DND-41 (cell line): ENCODE measurements around the gene IFNA1.

Experiments used
- ATAC-seq: fragments of 200-7000 bp; cut with Tn5 transposase; 3 replicates; pipeline ENCODE4 v1.9.1; 2021; ENCODE audit warnings: low read depth; ENCODE audit not compliant: insufficient read depth
- DNase-seq: peaks from one replicate; pipeline ENCODE4 v3.0.0-alpha.2; 2020
- H2AFZ ChIP-seq: 2 replicates; pipeline ENCODE4 v1.6.0; 2012; ENCODE audit warnings: low read depth, low read length
- H3K27ac ChIP-seq: 2 replicates; pipeline ENCODE4 v1.5.1; 2012; ENCODE audit warnings: low read length, inconsistent platforms
- H3K27me3 ChIP-seq: fragments of 200-600 bp; sonication (generic); 2 replicates; pipeline ENCODE4 v1.6.0; 2012; ENCODE audit warnings: low read length, mild to moderate bottlenecking, inconsistent platforms; ENCODE audit not compliant: insufficient read depth, poor library complexity
- H3K36me3 ChIP-seq: 2 replicates; pipeline ENCODE4 v1.5.1; 2012; ENCODE audit warnings: low read length, inconsistent platforms; ENCODE audit not compliant: insufficient read depth
- H3K4me1 ChIP-seq: 2 replicates; pipeline ENCODE4 v1.5.1; 2012; ENCODE audit warnings: mild to moderate bottlenecking, low read length; ENCODE audit not compliant: insufficient read depth
- H3K4me2 ChIP-seq: 2 replicates; pipeline ENCODE4 v1.6.0; 2012; ENCODE audit warnings: mild to moderate bottlenecking, moderate library complexity, low read length, inconsistent platforms; ENCODE audit not compliant: insufficient read depth
- H3K4me3 ChIP-seq, 2 experiments: fragments of 200-600 bp in 1 of 2; shearing (Covaris generic) in 1 of 2; 2 replicates each; pipeline ENCODE4 v1.5.1; 2012 to 2016; ENCODE audit warnings: inconsistent platforms in 2 of 2, low read length in 2 of 2, mild to moderate bottlenecking in 2 of 2, low read depth in 1 of 2, moderate library complexity in 1 of 2
- H3K79me2 ChIP-seq: 2 replicates; pipeline ENCODE4 v1.6.0; 2012; ENCODE audit warnings: low read length, inconsistent platforms; ENCODE audit not compliant: insufficient read depth
- H3K9ac ChIP-seq: 2 replicates; pipeline ENCODE4 v1.6.0; 2012; ENCODE audit warnings: low read depth, mild to moderate bottlenecking, inconsistent platforms, low read length, moderate library complexity
- H3K9me3 ChIP-seq: 2 replicates; pipeline ENCODE4 v1.5.1; 2012; ENCODE audit warnings: low read length, moderate library complexity, mild to moderate bottlenecking, inconsistent platforms; ENCODE audit not compliant: insufficient read depth, severe bottlenecking
- H4K20me1 ChIP-seq: 2 replicates; pipeline ENCODE4 v1.6.0; 2012; ENCODE audit warnings: low read length; ENCODE audit not compliant: insufficient read depth
- EZH2 ChIP-seq: IDR thresholded peaks from 3 replicates; pipeline ENCODE4 v1.6.1; 2012; ENCODE audit warnings: borderline replicate concordance, low read depth, mild to moderate bottlenecking, moderate library complexity, low read length, inconsistent platforms; ENCODE audit not compliant: severe bottlenecking
- TF ChIP-seq, protein P1 (sequence below): IDR thresholded peaks from 2 replicates; pipeline ENCODE4 v1.5.1; 2012; ENCODE audit warnings: borderline replicate concordance, low read length, moderate library complexity, mild to moderate bottlenecking; ENCODE audit not compliant: poor library complexity, severe bottlenecking; ENCODE audit errors: extremely low read depth

The IFNA1 gene

DNA sequence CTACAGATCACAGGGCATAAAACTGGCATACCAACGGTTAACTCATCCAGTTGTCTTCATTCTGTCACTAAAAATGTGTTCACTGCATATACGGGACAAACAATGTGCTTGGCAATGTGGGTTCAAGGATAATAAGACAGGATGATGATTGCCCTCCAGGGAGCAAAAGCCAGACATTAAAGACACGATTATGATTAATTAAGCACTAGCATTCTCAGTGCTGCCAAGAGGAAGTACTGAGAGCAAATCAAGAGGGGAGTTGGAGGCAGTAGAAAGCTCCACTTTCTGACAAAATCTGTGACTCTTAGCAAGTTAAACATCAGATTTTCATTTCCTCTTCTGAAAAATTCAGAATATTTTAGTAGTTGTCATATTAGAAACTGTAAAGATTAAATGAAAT, 40.3 kb upstream of the IFNA1 start:
- Histone ChIP-seq H3K4me1 (peaks cover 9% of the 10 kb centered on the region), H3K27ac (no peak overlapping the region), H3K79me2 (no peaks in the 10 kb centered on the region), H3K4me3 (no peak overlapping the region), H3K4me2 (no peak overlapping the region), H3K27me3 (peaks cover 31% of the 10 kb centered on the region), H4K20me1 (no peaks in the 10 kb centered on the region), H2AFZ (no peak overlapping the region; the same call in 1 of the 2 replicates), H3K9ac (no peak overlapping the region), H3K9me3 (no peaks in the 10 kb centered on the region), H3K36me3 (no peaks in the 10 kb centered on the region)
- DNase-seq (no peak), ATAC-seq (no peak)
- TF ChIP-seq EZH2, result no peak
- TF ChIP-seq, protein P1, sequence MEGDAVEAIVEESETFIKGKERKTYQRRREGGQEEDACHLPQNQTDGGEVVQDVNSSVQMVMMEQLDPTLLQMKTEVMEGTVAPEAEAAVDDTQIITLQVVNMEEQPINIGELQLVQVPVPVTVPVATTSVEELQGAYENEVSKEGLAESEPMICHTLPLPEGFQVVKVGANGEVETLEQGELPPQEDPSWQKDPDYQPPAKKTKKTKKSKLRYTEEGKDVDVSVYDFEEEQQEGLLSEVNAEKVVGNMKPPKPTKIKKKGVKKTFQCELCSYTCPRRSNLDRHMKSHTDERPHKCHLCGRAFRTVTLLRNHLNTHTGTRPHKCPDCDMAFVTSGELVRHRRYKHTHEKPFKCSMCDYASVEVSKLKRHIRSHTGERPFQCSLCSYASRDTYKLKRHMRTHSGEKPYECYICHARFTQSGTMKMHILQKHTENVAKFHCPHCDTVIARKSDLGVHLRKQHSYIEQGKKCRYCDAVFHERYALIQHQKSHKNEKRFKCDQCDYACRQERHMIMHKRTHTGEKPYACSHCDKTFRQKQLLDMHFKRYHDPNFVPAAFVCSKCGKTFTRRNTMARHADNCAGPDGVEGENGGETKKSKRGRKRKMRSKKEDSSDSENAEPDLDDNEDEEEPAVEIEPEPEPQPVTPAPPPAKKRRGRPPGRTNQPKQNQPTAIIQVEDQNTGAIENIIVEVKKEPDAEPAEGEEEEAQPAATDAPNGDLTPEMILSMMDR, result no peak

DNA sequence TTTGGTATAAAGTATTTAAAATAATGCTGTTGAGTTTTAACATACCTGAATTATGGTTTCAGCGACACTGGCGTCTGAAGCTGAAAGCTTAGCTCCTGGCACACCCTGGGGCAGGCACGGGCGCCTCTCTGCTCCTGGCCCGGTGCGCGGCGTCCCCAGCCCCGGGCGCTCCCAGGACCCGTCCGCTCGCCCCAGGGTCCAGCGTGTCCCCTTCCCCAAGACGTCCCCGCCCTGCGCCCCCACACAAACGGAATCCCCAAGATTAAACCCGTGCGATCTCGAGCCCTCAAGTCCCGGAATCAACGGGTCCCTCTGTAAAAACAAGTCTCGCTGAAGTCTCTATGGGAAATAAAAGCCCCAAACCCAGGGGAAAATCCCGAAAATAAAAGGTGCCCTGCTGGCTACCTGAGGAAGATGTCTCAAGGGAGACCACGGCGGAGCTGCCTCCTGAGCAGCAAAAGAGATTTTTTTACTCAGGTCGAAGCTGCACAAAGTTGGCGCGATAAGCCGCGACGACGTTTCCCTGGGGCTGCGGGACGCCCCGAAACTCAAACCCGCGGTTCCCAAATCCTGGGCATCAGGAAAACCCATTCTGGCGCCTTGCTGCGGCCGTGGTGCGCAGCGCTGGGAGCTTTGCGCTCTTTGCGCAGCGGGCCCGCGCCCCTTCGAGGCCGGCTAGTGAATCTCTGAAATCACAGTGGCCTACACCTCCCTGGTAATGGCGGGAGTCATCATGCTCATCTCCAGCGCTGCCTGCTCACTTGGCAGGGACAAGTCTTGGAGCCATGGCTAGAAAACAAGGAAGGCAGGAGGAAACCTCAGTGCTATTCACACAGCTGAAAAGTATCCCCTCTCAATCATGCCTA, 37.6 kb upstream of the IFNA1 start:
- DNase-seq (no peak), ATAC-seq (no peak)
- Histone ChIP-seq H3K4me3 (no peak overlapping the region), H3K4me2 (no peak overlapping the region), H2AFZ (no peak overlapping the region), H3K79me2 (no peaks in the 10 kb centered on the region), H3K9ac (no peak overlapping the region), H3K27me3 (peaks cover 6% of the 10 kb centered on the region), H3K36me3 (no peaks in the 10 kb centered on the region), H3K4me1 (no peaks in the 10 kb centered on the region), H3K9me3 (no peaks in the 10 kb centered on the region), H4K20me1 (no peaks in the 10 kb centered on the region), H3K27ac (no peak overlapping the region)
- TF ChIP-seq EZH2, result no peak

DNA sequence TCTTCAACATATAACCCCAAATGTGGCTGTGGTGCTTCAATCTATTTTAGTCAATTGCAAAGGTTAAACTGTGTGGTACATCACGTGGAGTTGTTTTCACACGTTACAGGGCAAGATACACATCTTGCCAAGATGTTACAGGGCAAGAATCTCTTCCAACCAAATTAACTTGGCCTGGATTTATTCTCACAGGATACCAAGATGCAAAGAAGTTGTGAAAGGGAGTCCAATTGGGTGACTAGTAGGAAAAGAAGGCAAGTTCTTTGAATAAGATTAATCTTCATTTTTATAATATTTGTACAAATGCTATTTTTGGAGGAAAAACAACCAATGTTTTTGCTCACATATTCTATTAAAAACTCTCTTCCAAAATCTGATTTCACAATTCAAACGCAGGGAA, 36.1 kb upstream of the IFNA1 start:
- Histone ChIP-seq H3K4me1 (no peaks in the 10 kb centered on the region), H3K9ac (no peak overlapping the region), H3K4me3 (no peak overlapping the region), H3K9me3 (no peaks in the 10 kb centered on the region), H3K27me3 (peaks cover 5% of the 10 kb centered on the region), H2AFZ (no peak overlapping the region), H3K27ac (no peak overlapping the region), H4K20me1 (no peaks in the 10 kb centered on the region), H3K4me2 (no peak overlapping the region), H3K36me3 (no peaks in the 10 kb centered on the region), H3K79me2 (no peaks in the 10 kb centered on the region)
- ATAC-seq (no peak), DNase-seq (no peak)
- no peak for TF ChIP-seq EZH2
- TF ChIP-seq, protein P1, result no peak

DNA sequence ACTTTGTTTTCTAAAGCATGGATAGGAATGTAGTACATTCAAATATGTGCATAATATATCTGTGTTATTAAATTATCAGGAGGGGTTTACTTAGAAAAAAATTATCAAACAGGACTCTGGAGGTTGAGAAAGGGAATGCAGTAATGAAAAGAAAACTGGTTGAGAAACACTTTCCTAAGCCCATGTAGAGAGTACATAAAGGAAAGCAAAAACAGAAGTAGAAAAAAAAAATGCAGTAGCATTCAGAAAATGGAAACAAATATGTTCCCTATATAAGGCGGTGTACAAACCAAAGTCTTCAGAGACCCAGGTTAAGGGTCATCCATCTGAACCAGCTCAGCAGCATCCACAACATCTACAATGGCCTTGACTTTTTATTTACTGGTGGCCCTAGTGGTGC, 31.4 kb upstream of the IFNA1 start, which contains the start of gene IFNA8:
IFNA8 (plus strand) TSS at position 301 of the 400 bp plus-strand sequence; CDS start at position 361, 60 bp downstream.
- H4K20me1 ChIP-seq, result no peaks in the 10 kb centered on the region
- H3K9ac ChIP-seq, result no peak within 1 kb of the TSS
- H3K4me3 ChIP-seq, result no peak within 1 kb of the TSS
- TF ChIP-seq, protein P1, result no peak
- TF ChIP-seq EZH2, result no peak
- H2AFZ ChIP-seq, result no peak within 1 kb of the TSS
- ATAC-seq (no peak), DNase-seq (no peak)
- no peaks in the 10 kb centered on the region for H3K9me3 ChIP-seq
- H3K4me2 ChIP-seq, result no peak within 1 kb of the TSS
- no peaks in the 10 kb centered on the region for H3K4me1 ChIP-seq
- H3K27ac ChIP-seq, result no peak within 1 kb of the TSS
- no peaks in the 10 kb centered on the region for H3K79me2 ChIP-seq
- peaks cover 3% of the 10 kb centered on the region for H3K27me3 ChIP-seq
- no peaks in the 10 kb centered on the region for H3K36me3 ChIP-seq
